ENCODE data around the gene GPRIN1. TPM values are rescaled to one million over a fixed set of nuclear protein-coding genes. Genes with fewer than 3 reads are reported as not detected.

Gene GPRIN1
- total RNA-seq, 4 donors from 2014 or later = 0.16 to 0.75 (median 0.39) TPM

- TF ChIP-seq CTCF (IDR thresholded peaks at IDR 0.05; ENCODE audit: low read depth) = no peak
These were observed 18.7 kb upstream of the GPRIN1 start for GRCh38 chr5:176628406-176629228.

- TF ChIP-seq CTCF (IDR thresholded peaks at IDR 0.05; ENCODE audit: low read depth) = no peak
These were observed 17.6 kb upstream of the GPRIN1 start for GRCh38 chr5:176627582-176627981.

GRCh38 chr5:176626876-176627236 is 16.9 kb upstream of the GPRIN1 start:
- no peak for TF ChIP-seq CTCF (IDR thresholded peaks at IDR 0.05; ENCODE audit: low read depth)

GRCh38 chr5:176625966-176626875 is 16.3 kb upstream of the GPRIN1 start:
- TF ChIP-seq CTCF (IDR thresholded peaks at IDR 0.05; ENCODE audit: low read depth) = no peak

GRCh38 chr5:176625512-176625911 is 15.6 kb upstream of the GPRIN1 start:
- TF ChIP-seq CTCF (IDR thresholded peaks at IDR 0.05; ENCODE audit: low read depth) = no peak

- TF ChIP-seq CTCF (IDR thresholded peaks at IDR 0.05; ENCODE audit: low read depth) = no peak
These were observed 15.0 kb upstream of the GPRIN1 start for GRCh38 chr5:176624938-176625337.

- TF ChIP-seq CTCF (IDR thresholded peaks at IDR 0.05; ENCODE audit: low read depth) = no peak
These were observed 14.2 kb upstream of the GPRIN1 start for GRCh38 chr5:176624142-176624541.
